ENCODE data around the gene RAPGEF1.

DNA sequence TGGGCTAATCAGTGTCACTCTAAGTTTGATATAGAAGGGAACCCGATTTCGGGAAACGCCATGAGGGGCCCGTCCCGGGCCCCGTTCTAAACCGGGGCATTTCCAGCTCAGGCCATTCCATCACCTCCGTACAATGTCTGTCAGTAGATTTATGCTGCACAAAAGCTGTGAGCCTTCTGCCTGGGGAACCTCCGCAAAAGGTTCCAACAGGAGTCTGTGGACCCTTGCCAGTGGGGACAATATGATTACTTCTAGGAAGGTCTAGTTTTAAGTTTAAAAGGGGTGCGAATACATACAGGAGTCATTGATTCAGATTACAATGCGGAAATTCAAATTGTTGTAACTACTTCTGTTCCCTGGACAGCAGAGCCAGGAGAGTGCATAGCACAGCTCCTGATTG lies 57.6 kb downstream of the RAPGEF1 start:
- no peak for TF ChIP-seq CTCF (conservative IDR thresholded peaks at IDR 0.05; ENCODE audit: low read length)
- no peak for TF ChIP-seq EZH2phosphoT487 (IDR thresholded peaks at IDR 0.05; ENCODE audit: borderline replicate concordance, low read depth, low read length)
